Astrocyte (in vitro differentiated cells and primary cell): ENCODE data around the gene GPX3. TPM values are rescaled to one million over a fixed set of nuclear protein-coding genes. Genes with fewer than 3 reads are reported as not detected.

Experiments used
- DNase-seq: peaks from one replicate; pipeline ENCODE4 v3.0.0-alpha.2; 2010; ENCODE audit warnings: low read depth
- FAIRE-seq: peaks from 2 replicates; lab custom pipeline; 2011; peaks lifted over from hg19 to GRCh38; lab: Jason Lieb, UNC
- H2AFZ ChIP-seq: 2 replicates; pipeline ENCODE4 v1.6.0; 2012; ENCODE audit warnings: low read depth, low read length, inconsistent platforms
- H3K27ac ChIP-seq: 2 replicates; pipeline ENCODE4 v1.5.1; 2011; ENCODE audit warnings: low read depth, low read length, inconsistent platforms
- H3K27me3 ChIP-seq: 2 replicates; pipeline ENCODE4 v1.6.0; 2011; ENCODE audit warnings: low read length, inconsistent platforms; ENCODE audit not compliant: insufficient read depth
- H3K36me3 ChIP-seq: 2 replicates; pipeline ENCODE4 v1.5.1; 2011; ENCODE audit warnings: low read length, inconsistent platforms; ENCODE audit not compliant: insufficient read depth
- H3K4me1 ChIP-seq: 2 replicates; pipeline ENCODE4 v1.5.1; 2011; ENCODE audit warnings: low read length, inconsistent platforms; ENCODE audit not compliant: insufficient read depth
- H3K4me2 ChIP-seq: 2 replicates; pipeline ENCODE4 v1.6.0; 2012; ENCODE audit warnings: low read length, inconsistent platforms
- H3K4me3 ChIP-seq: 2 replicates; pipeline ENCODE4 v1.5.1; 2011; ENCODE audit warnings: low read depth, mild to moderate bottlenecking, low read length, inconsistent platforms; ENCODE audit not compliant: insufficient read depth
- H3K79me2 ChIP-seq: 2 replicates; pipeline ENCODE4 v1.6.0; 2012; ENCODE audit warnings: mild to moderate bottlenecking, low read length, inconsistent platforms; ENCODE audit not compliant: insufficient read depth
- H3K9ac ChIP-seq: 2 replicates; pipeline ENCODE4 v1.6.0; 2012; ENCODE audit warnings: mild to moderate bottlenecking, low read length, inconsistent platforms
- H3K9me3 ChIP-seq: 2 replicates; pipeline ENCODE4 v1.5.1; 2012; ENCODE audit warnings: low read depth, mild to moderate bottlenecking, low read length, inconsistent platforms; ENCODE audit not compliant: insufficient read depth
- H4K20me1 ChIP-seq: 2 replicates; pipeline ENCODE4 v1.6.0; 2012; ENCODE audit warnings: low read length, inconsistent platforms; ENCODE audit not compliant: insufficient read depth
- H3K27ac Mint-ChIP-seq: one replicate; pipeline ENCODE4 v1.8.0; 2021; ENCODE audit warnings: mild to moderate bottlenecking, mixed read lengths; ENCODE audit not compliant: unreplicated experiment
- H3K27me3 Mint-ChIP-seq: one replicate; pipeline ENCODE4 v1.8.0; 2021; ENCODE audit warnings: low read depth, mixed read lengths; ENCODE audit not compliant: unreplicated experiment
- H3K36me3 Mint-ChIP-seq: one replicate; pipeline ENCODE4 v1.8.0; 2021; ENCODE audit warnings: low read depth, mixed read lengths; ENCODE audit not compliant: unreplicated experiment
- H3K4me1 Mint-ChIP-seq: one replicate; pipeline ENCODE4 v1.8.0; 2021; ENCODE audit warnings: low read depth, mixed read lengths; ENCODE audit not compliant: unreplicated experiment
- H3K4me3 Mint-ChIP-seq: one replicate; pipeline ENCODE4 v1.8.0; 2021; ENCODE audit warnings: mild to moderate bottlenecking, moderate library complexity, mixed read lengths; ENCODE audit not compliant: unreplicated experiment
- H3K9me3 Mint-ChIP-seq: one replicate; pipeline ENCODE4 v1.8.0; 2021; ENCODE audit warnings: mild to moderate bottlenecking, mixed read lengths; ENCODE audit not compliant: unreplicated experiment
- EZH2 ChIP-seq: IDR thresholded peaks from 2 replicates; pipeline ENCODE4 v1.6.1; 2012; ENCODE audit warnings: mild to moderate bottlenecking, low read length, inconsistent platforms; ENCODE audit not compliant: insufficient read depth
- total RNA-seq: library from RNA; stranded (reverse); gene quantifications from 2 replicates; pipeline ENCODE4 v1.2.1, GENCODE V29; 2021
- TF ChIP-seq, protein P1 (sequence below): IDR thresholded peaks from 2 replicates; pipeline ENCODE4 v1.5.1; 2011; ENCODE audit warnings: low read depth, mild to moderate bottlenecking, inconsistent platforms, low read length, moderate library complexity; ENCODE audit not compliant: insufficient read depth

The GPX3 gene
- total RNA-seq, 1 donor from 2014 or later: 15.6 TPM

DNA sequence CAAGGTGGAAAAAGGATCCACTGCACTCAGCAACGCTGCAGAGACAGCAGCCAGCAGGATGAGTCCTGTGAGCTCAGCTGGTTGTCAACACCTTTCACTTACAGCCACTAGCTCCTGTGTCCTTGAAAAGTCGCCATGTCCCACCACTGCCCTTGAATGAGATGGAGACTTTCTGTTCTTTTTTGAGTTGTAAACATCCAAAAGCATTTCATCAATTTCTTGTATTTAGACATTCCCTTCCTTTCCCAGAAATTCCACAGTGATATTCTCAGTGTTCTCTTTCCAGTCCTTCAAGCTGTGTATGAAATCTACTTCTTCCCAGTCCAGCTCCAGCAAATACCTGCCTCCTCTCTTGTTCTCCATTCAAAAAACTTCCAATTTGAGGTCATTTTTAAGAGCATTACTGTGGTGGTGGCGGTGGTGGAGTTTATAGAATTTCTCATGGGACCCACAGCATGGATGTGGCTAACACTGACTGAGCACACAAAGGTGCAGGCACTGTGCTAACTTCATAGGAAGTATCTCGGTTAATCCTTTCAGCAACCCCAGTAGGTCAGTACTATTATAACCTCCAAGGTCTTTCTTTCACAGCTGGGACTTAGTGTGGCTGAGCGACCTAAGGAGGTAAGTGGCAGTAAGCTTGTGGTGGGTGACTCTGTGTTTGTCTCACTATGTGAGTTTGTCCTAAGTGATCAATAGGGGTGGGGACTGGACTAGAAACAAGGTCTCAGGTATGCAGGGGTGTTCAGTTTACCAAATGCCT, 15.0 kb upstream of the GPX3 start:
- Mint-ChIP-seq H3K9me3 (no peaks in the 10 kb centered on the region), H3K36me3 (no peaks in the 10 kb centered on the region), H3K4me3 (no peak overlapping the region), H3K27ac (no peak overlapping the region), H3K4me1 (no peaks in the 10 kb centered on the region), H3K27me3 (peaks cover 18% of the 10 kb centered on the region)
- no peak overlapping the region for H3K4me3 ChIP-seq
- H2AFZ ChIP-seq: no peak overlapping the region
- H3K79me2 ChIP-seq: no peaks in the 10 kb centered on the region
- H3K4me1 ChIP-seq: no peaks in the 10 kb centered on the region
- DNase-seq (no peak), FAIRE-seq (no peak)
- H3K9me3 ChIP-seq: no peaks in the 10 kb centered on the region
- H4K20me1 ChIP-seq: no peaks in the 10 kb centered on the region
- peaks cover 6% of the 10 kb centered on the region for H3K27me3 ChIP-seq
- no peak overlapping the region for H3K9ac ChIP-seq
- TF ChIP-seq, protein P1, sequence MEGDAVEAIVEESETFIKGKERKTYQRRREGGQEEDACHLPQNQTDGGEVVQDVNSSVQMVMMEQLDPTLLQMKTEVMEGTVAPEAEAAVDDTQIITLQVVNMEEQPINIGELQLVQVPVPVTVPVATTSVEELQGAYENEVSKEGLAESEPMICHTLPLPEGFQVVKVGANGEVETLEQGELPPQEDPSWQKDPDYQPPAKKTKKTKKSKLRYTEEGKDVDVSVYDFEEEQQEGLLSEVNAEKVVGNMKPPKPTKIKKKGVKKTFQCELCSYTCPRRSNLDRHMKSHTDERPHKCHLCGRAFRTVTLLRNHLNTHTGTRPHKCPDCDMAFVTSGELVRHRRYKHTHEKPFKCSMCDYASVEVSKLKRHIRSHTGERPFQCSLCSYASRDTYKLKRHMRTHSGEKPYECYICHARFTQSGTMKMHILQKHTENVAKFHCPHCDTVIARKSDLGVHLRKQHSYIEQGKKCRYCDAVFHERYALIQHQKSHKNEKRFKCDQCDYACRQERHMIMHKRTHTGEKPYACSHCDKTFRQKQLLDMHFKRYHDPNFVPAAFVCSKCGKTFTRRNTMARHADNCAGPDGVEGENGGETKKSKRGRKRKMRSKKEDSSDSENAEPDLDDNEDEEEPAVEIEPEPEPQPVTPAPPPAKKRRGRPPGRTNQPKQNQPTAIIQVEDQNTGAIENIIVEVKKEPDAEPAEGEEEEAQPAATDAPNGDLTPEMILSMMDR: no peak
- no peak for TF ChIP-seq EZH2
- no peak overlapping the region for H3K27ac ChIP-seq
- no peak overlapping the region for H3K4me2 ChIP-seq
- no peaks in the 10 kb centered on the region for H3K36me3 ChIP-seq

DNA sequence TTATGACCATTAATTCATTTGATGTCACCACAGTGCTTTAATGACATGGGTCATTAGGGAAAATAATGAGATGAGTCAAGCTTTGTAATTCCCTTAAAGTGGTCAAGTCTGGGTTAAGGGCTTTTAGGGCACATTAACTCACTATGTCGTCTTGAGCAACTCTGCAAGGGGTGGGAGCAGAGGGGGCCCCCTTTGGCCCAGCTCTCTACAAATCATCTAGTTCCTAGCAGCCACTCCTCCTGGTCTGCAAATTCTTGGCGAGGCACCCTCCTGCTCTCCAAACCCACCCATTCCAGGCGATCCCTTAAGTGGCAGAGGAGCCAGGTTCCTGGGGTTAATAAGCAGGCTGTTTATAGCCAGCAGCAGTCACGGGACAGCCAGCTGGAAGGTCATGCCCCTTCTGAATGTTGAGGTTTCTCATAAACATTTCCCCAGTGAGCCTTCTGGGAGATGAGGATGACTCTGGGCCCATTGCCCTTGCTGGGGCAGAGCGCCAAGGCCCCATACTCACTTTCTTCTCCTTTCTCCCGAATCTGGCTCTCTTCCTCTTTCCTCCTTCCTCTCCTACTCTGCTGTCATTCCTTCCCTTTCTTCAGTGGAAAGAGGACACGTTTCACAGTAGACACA, 14.3 kb upstream of the GPX3 start:
- Histone ChIP-seq H3K9ac (no peak overlapping the region), H3K4me2 (no peak overlapping the region), H3K9me3 (no peaks in the 10 kb centered on the region), H3K27me3 (peaks cover 6% of the 10 kb centered on the region), H3K4me3 (no peak overlapping the region), H3K79me2 (no peaks in the 10 kb centered on the region), H4K20me1 (no peaks in the 10 kb centered on the region), H3K36me3 (no peaks in the 10 kb centered on the region), H3K4me1 (no peaks in the 10 kb centered on the region), H3K27ac (no peak overlapping the region), H2AFZ (no peak overlapping the region)
- Mint-ChIP-seq H3K4me3 (no peak overlapping the region), H3K27me3 (peaks cover 22% of the 10 kb centered on the region), H3K4me1 (no peaks in the 10 kb centered on the region), H3K27ac (no peak overlapping the region), H3K9me3 (no peaks in the 10 kb centered on the region), H3K36me3 (no peaks in the 10 kb centered on the region)
- TF ChIP-seq, protein P1: no peak
- FAIRE-seq (no peak), DNase-seq (no peak)
